Spleen (tissue), 11 donors: ENCODE measurements around the gene TRIOBP. TPM values are rescaled to one million over a fixed set of nuclear protein-coding genes. Genes with fewer than 3 reads are reported as not detected.

ENCODE experiments used
- DNase-seq: peaks from one replicate; pipeline ENCODE4 v3.0.0-alpha.2; 2020
- H3K27ac ChIP-seq, 8 donors: fragments of 200-600 bp; sonication (generic) in 7 of 8; 1 replicate in 4 of 8; 2 replicates in 4 of 8; pipeline versions ENCODE4 v1.5.0 to v1.8.0; 2016 to 2021; ENCODE audit warnings: inconsistent platforms in 4 of 8, mild to moderate bottlenecking in 4 of 8, moderate library complexity in 1 of 8
- H3K27me3 ChIP-seq, 7 donors: fragments of 200-600 bp; sonication (generic) in 6 of 7; replicated peaks in 1 of 7; 1 replicate in 4 of 7; 2 replicates in 3 of 7; pipeline versions ENCODE4 v1.5.0 to v1.8.0; 2016 to 2021; ENCODE audit warnings: inconsistent platforms in 3 of 7, mild to moderate bottlenecking in 1 of 7
- H3K36me3 ChIP-seq, 6 donors: fragments of 200-600 bp; sonication (generic) in 5 of 6; 1 replicate in 4 of 6; 2 replicates in 2 of 6; pipeline versions ENCODE4 v1.5.0 to v1.8.0; 2016 to 2021; ENCODE audit warnings: inconsistent platforms in 2 of 6
- H3K4me1 ChIP-seq, 6 donors: fragments of 200-600 bp; sonication (generic) in 5 of 6; 1 replicate in 3 of 6; 2 replicates in 3 of 6; pipeline versions ENCODE4 v1.5.0 to v1.8.0; 2016 to 2021; ENCODE audit warnings: inconsistent platforms in 3 of 6
- H3K4me3 ChIP-seq, 8 donors: fragments of 200-600 bp; sonication (generic) in 7 of 8; 1 replicate in 4 of 8; 2 replicates in 4 of 8; pipeline versions ENCODE4 v1.5.0 to v1.8.0; 2016 to 2021; ENCODE audit warnings: inconsistent platforms in 4 of 8, mild to moderate bottlenecking in 4 of 8, moderate library complexity in 2 of 8
- H3K9me3 ChIP-seq, 8 donors: fragments of 200-600 bp; sonication (generic) in 7 of 8; 1 replicate in 4 of 8; 2 replicates in 4 of 8; pipeline versions ENCODE4 v1.5.0 to v1.8.0; 2016 to 2021; ENCODE audit warnings: inconsistent platforms in 4 of 8
- POLR2A ChIP-seq, 3 donors: fragments of 450-650 bp; IDR thresholded peaks; one replicate each; pipeline ENCODE4 v1.5.1; 2017; ENCODE audit warnings: antibody characterized with exemption in 3 of 3, mild to moderate bottlenecking in 1 of 3
- POLR2AphosphoS5 ChIP-seq, 3 donors: sonication (generic); formaldehyde crosslinking; IDR thresholded peaks; one replicate each; pipeline ENCODE4 v1.5.1; 2017; ENCODE audit warnings: antibody characterized with exemption in 3 of 3
- WGBS, 5 donors: extraction: QIAGEN DNeasy Blood & Tissue Kit in 3 of 5; methylation state at CpG; one replicate each; pipeline versions ENCODE4 v1.1.5 to v1.1.7; 2013 to 2018; 5-methylcytosine and 5-hydroxymethylcytosine counted together
- intact Hi-C: fragments of 100-400 bp; cut with DNase I; formaldehyde crosslinking; loops from one replicate; pipeline ENCODE4 v1.15.0; 2023; ENCODE audit warnings: low total_unique reads
- polyA plus RNA-seq, 3 donors: library from polyadenylated mRNA; stranded (reverse); fragments of 200-250 nt; gene quantifications; one replicate each; pipeline ENCODE4 v1.2.1, GENCODE V29; 2013
- total RNA-seq, 7 donors: library from RNA; depleted of rRNA in 3 of 7; stranded (reverse); fragments of >200 nt in 3 of 7; fragmentation: NEBNext Ultra II Directional in 4 of 7; extraction: Animal tissue kit (Norgen Biotek cat#: 25700) in 4 of 7; gene quantifications; one replicate each; pipeline versions ENCODE4 v1.1.0 to v1.2.1, GENCODE V29; 2016 to 2021
- TF ChIP-seq, protein P1 (sequence below), 11 experiments: fragments of 200-600 bp in 7 of 11; fragments of 450-650 bp in 4 of 11; sonication (generic) in 4 of 11; IDR thresholded peaks in 8 of 11; conservative IDR thresholded peaks in 3 of 11; 1 replicate in 7 of 11; 2 replicates in 4 of 11; pipeline versions ENCODE4 v1.4.0 to v1.8.0; 2016 to 2021; ENCODE audit warnings: antibody characterized with exemption in 11 of 11, inconsistent platforms in 4 of 11, mild to moderate bottlenecking in 1 of 11
- donor health status: healthy with polysubstance abuse.
- donor health status: DM: no; HTN: no; CAD: no; lungs with moderate emphysema.
- donor health status: DM: no; HTN: no; CAD: no.
- donor health status: Bipolar disorder and iron deficiency.
- donor health status: healthy.
- donor health status: DM: no; HTN: no; CAD: no.
- donor health status: DM: yes; HTN: yes; CAD: no.

TRIOBP gene
- total and polyA plus RNA-seq, 10 donors: 24.6 to 151 (median 103) TPM

DNA sequence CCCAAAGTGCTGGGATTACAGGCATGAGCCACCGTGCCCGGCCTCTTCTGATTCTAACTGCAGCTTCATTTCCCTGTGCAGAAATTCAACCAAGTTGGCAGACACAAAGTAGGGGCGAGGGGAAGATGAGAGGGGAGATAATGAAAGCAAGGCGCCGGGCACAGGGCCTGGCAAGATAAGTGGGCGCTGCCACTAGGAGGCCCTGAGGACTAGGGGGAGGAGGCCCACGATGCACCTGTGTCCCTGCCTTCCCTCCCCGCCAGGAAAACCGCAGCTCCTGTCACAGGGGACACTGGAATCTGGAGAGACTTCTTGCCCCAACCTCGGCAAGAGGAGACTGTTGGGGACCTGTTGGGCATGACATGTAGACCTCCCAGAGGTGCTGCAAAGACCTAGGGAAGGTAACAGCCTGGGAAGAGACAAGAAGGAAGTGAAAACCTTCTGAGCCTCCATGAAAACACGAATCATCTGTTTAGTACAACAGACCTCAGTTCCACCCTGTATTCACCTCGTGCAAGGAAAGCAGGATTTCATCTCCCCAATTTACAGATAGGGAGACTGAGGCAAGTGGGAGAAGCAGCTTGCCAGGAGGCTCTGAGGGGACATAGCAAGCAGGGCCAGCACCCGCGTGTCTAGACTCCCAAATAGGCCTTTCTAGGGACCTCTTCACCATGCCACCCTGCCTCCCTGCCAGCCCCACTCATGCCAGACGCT is 24.5 kb upstream of the TRIOBP start:
- no peak overlapping the region for H3K4me3 ChIP-seq
- H3K4me1 ChIP-seq: peaks cover 23 to 58% (median 52%) of the 10 kb centered on the region in 6 donors
- TF ChIP-seq, protein P1, sequence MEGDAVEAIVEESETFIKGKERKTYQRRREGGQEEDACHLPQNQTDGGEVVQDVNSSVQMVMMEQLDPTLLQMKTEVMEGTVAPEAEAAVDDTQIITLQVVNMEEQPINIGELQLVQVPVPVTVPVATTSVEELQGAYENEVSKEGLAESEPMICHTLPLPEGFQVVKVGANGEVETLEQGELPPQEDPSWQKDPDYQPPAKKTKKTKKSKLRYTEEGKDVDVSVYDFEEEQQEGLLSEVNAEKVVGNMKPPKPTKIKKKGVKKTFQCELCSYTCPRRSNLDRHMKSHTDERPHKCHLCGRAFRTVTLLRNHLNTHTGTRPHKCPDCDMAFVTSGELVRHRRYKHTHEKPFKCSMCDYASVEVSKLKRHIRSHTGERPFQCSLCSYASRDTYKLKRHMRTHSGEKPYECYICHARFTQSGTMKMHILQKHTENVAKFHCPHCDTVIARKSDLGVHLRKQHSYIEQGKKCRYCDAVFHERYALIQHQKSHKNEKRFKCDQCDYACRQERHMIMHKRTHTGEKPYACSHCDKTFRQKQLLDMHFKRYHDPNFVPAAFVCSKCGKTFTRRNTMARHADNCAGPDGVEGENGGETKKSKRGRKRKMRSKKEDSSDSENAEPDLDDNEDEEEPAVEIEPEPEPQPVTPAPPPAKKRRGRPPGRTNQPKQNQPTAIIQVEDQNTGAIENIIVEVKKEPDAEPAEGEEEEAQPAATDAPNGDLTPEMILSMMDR (IDR thresholded peaks at IDR 0.05 in 8 of 11, conservative IDR thresholded peaks at IDR 0.05 in 3 of 11): peak in 1 of 11 experiments; percentile 6
- TF ChIP-seq POLR2A (IDR thresholded peaks at IDR 0.05) (no peak), POLR2AphosphoS5 (IDR thresholded peaks at IDR 0.05) (peak in 1 of 3 donors; percentile 44)
- H3K9me3 ChIP-seq: no peaks in the 10 kb centered on the region
- peak overlapping the region in 5 of 8 donors; percentile 18 to 97 (median 68) for H3K27ac ChIP-seq
- no peak for DNase-seq
- peaks cover 0 to 5% (median 0%) of the 10 kb centered on the region in 6 donors for H3K36me3 ChIP-seq
- intact Hi-C loops: no loop called here
- no peaks in the 10 kb centered on the region for H3K27me3 ChIP-seq
- WGBS, 5 donors: 42 to 58% (median 48%) methylated on average over 15 of the region's 15 CpGs

DNA sequence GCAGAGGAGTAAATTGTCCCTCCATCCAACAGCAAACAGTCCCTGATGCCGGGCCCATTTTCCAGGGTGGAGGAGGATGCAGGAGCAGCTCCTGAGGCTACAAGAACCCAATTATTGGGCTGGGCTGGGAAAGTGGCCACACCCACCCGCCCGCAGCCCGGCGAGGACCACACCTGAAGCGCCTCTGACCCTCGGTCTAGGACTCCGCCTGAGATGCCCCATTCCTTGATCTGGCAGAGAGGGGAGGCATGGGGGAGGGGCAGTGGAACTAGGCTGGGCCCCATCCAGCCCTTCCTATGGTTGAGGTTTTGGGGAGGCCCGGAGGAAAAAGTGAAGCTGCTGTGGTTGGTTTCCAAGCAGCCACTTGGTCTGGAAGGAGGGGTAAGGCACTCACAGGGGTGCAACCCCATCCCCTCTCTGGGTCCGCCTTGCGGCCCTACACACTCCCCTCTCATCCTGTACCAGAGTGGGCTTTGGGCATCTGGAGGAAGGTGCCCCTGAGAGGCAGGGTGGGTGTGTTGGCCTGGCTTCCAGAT is 23.9 kb upstream of the TRIOBP start:
- H3K36me3 ChIP-seq: peaks cover 0 to 3% (median 0%) of the 10 kb centered on the region in 6 donors
- 44 to 70% (median 57%) methylated on average over 5 to 11 of the region's 11 CpGs for WGBS, 5 donors
- no peak for DNase-seq
- H3K4me3 ChIP-seq: no peak overlapping the region
- H3K9me3 ChIP-seq: no peaks in the 10 kb centered on the region
- intact Hi-C loops: no loop called here
- H3K27me3 ChIP-seq: no peaks in the 10 kb centered on the region
- peaks cover 28 to 64% (median 58%) of the 10 kb centered on the region in 6 donors for H3K4me1 ChIP-seq
- H3K27ac ChIP-seq: peak overlapping the region in 5 of 8 donors; percentile 18 to 97 (median 68)
- TF ChIP-seq POLR2A (IDR thresholded peaks at IDR 0.05) (no peak), POLR2AphosphoS5 (IDR thresholded peaks at IDR 0.05) (peak in 1 of 3 donors; percentile 12)
- TF ChIP-seq, protein P1 (IDR thresholded peaks at IDR 0.05 in 8 of 11, conservative IDR thresholded peaks at IDR 0.05 in 3 of 11): no peak

DNA sequence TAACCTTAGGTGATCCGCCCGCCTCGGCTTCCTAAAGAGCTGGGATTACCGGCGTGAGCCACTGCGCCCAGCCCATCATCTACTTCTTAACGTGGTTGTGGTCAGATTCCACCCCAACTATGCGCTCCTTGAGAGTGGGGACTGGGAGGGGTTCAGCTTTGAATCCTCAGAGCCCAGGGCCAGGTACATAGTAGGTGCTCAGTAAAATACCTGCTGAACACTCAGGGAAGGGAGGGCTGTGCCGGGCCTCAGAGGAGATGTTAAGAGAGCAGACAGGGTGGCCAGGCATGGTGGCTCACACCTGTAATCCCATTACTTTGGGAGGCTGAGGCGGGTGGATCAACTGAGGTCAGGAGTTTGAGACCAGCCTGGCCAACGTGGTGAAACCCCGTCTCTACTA is 22.6 kb upstream of the TRIOBP start:
- intact Hi-C loops: no loop called here
- peak overlapping the region in 7 of 8 donors; percentile 92 to 99 (median 96) for H3K27ac ChIP-seq
- TF ChIP-seq, protein P1 (IDR thresholded peaks at IDR 0.05 in 8 of 11, conservative IDR thresholded peaks at IDR 0.05 in 3 of 11): no peak
- TF ChIP-seq POLR2AphosphoS5 (IDR thresholded peaks at IDR 0.05): no peak
- no peak for TF ChIP-seq POLR2A (IDR thresholded peaks at IDR 0.05)
- DNase-seq: no peak
- no peaks in the 10 kb centered on the region for H3K9me3 ChIP-seq
- 71 to 83% (median 80%) methylated on average over 12 of the region's 12 CpGs for WGBS, 5 donors
- H3K4me1 ChIP-seq: peaks cover 28 to 75% (median 63%) of the 10 kb centered on the region in 6 donors
- H3K4me3 ChIP-seq: no peak overlapping the region
- no peaks in the 10 kb centered on the region for H3K27me3 ChIP-seq
- peaks cover 0 to 16% (median 0%) of the 10 kb centered on the region in 6 donors for H3K36me3 ChIP-seq
